GM12878 (cell line): ENCODE results near the gene WDR91. TPM values are rescaled to one million over a fixed set of nuclear protein-coding genes. Genes with fewer than 3 reads are reported as not detected.

Experiments used
- BCL3 ChIP-seq: IDR thresholded peaks from 2 replicates; pipeline ENCODE4 v1.6.1; 2011; ENCODE audit warnings: borderline replicate concordance, low read depth, mild to moderate bottlenecking, moderate library complexity, low read length; ENCODE audit not compliant: insufficient read depth, poor library complexity, severe bottlenecking
- BCLAF1 ChIP-seq: fragments of 450-650 bp; IDR thresholded peaks from 2 replicates; pipeline ENCODE4 v1.6.1; 2017; ENCODE audit warnings: antibody characterized with exemption, mild to moderate bottlenecking, moderate library complexity
- CBX5 ChIP-seq: sonication (generic); IDR thresholded peaks from 2 replicates; pipeline ENCODE4 v1.6.1; 2016; ENCODE audit warnings: low read depth, moderate library complexity, mild to moderate bottlenecking, inconsistent platforms
- CREM ChIP-seq: IDR thresholded peaks from 2 replicates; pipeline ENCODE4 v1.6.1; 2014; ENCODE audit warnings: antibody characterized with exemption, low read depth
- CTCF ChIP-seq, 3 experiments: IDR thresholded peaks in 2 of 3; conservative IDR thresholded peaks in 1 of 3; 2 replicates each; pipeline ENCODE4 v1.5.1; 2011; ENCODE audit warnings: low read depth in 3 of 3, low read length in 3 of 3, mild to moderate bottlenecking in 3 of 3, control low read depth in 2 of 3, moderate library complexity in 2 of 3, inconsistent platforms in 1 of 3, mixed read lengths in 1 of 3; ENCODE audit not compliant: control insufficient read depth in 2 of 3, insufficient read depth in 1 of 3; ENCODE audit errors: extremely low read depth in 1 of 3
- GATAD2B ChIP-seq: fragments of 450-650 bp; conservative IDR thresholded peaks from 2 replicates; pipeline ENCODE4 v1.6.1; 2017; ENCODE audit warnings: low read depth, mild to moderate bottlenecking, moderate library complexity
- IRF3 ChIP-seq: fragments of 450-650 bp; IDR thresholded peaks from 2 replicates; pipeline ENCODE4 v1.6.1; 2014; ENCODE audit warnings: mild to moderate bottlenecking
- JUNB ChIP-seq: IDR thresholded peaks from 2 replicates; pipeline ENCODE4 v1.6.1; 2016; ENCODE audit warnings: antibody characterized with exemption, mild to moderate bottlenecking
- MTA3 ChIP-seq: IDR thresholded peaks from 2 replicates; pipeline ENCODE4 v1.6.1; 2012; ENCODE audit warnings: low read length, inconsistent platforms, borderline replicate concordance
- MYB ChIP-seq: fragments of 150-350 bp; IDR thresholded peaks from 2 replicates; pipeline ENCODE4 v1.6.1; 2014; ENCODE audit warnings: mild to moderate bottlenecking, low read depth, low read length, borderline replicate concordance
- NRF1 ChIP-seq: conservative IDR thresholded peaks from 2 replicates; pipeline ENCODE4 v1.6.1; 2011; ENCODE audit warnings: mild to moderate bottlenecking, low read depth, low read length, improper control_type of control experiment
- POLR2A ChIP-seq: IDR thresholded peaks from 2 replicates; pipeline ENCODE4 v1.6.1; 2011; ENCODE audit warnings: low read depth, mild to moderate bottlenecking, low read length
- RCOR1 ChIP-seq: conservative IDR thresholded peaks from 2 replicates; pipeline ENCODE4 v1.6.1; 2012; ENCODE audit warnings: low read depth, low read length, improper control_type of control experiment
- SMAD1 ChIP-seq: fragments of 450-650 bp; IDR thresholded peaks from 2 replicates; pipeline ENCODE4 v1.6.1; 2018; ENCODE audit warnings: mild to moderate bottlenecking, low read depth; ENCODE audit not compliant: partially characterized antibody
- SMAD5 ChIP-seq: IDR thresholded peaks from 2 replicates; pipeline ENCODE4 v1.6.1; 2016; ENCODE audit warnings: antibody characterized with exemption, low read depth
- SPI1 ChIP-seq: IDR thresholded peaks from 2 replicates; pipeline ENCODE4 v1.6.1; 2011; ENCODE audit warnings: low read depth, mild to moderate bottlenecking, low read length, moderate library complexity, borderline replicate concordance; ENCODE audit not compliant: insufficient read depth
- SREBF2 ChIP-seq: IDR thresholded peaks from 2 replicates; pipeline ENCODE4 v1.6.1; 2012; ENCODE audit warnings: mild to moderate bottlenecking, low read length
- STAT3 ChIP-seq: IDR thresholded peaks from 2 replicates; pipeline ENCODE4 v1.6.1; 2011; ENCODE audit warnings: low read depth, low read length, improper control_type of control experiment
- SUZ12 ChIP-seq: fragments of 200-600 bp; sonication (generic); IDR thresholded peaks from one replicate; pipeline ENCODE4 v1.6.1; 2018; ENCODE audit warnings: antibody characterized with exemption, mild to moderate bottlenecking; ENCODE audit not compliant: unreplicated experiment
- ZBED1 ChIP-seq: IDR thresholded peaks from 2 replicates; pipeline ENCODE4 v1.6.1; 2016; ENCODE audit warnings: borderline replicate concordance
- ZNF217 ChIP-seq: fragments of 450-650 bp; IDR thresholded peaks from 2 replicates; pipeline ENCODE4 v1.6.1; 2017; ENCODE audit warnings: antibody characterized with exemption, mild to moderate bottlenecking
- polyA plus RNA-seq, 11 experiments: library from polyadenylated mRNA; depleted of rRNA in 4 of 11; unstranded in 6 of 11; stranded (reverse) in 5 of 11; fragments of >200 nt; fragmentation: Nextera tagmentation in 4 of 11; fragmentation: Illumina TruSeq in 1 of 11; extraction: Ambion mirVana in 4 of 11; extraction: Trizol in 1 of 11; gene quantifications; 1 replicate in 1 of 11; 2 replicates in 10 of 11; pipeline versions ENCODE4 v1.2.1 to v1.2.3, GENCODE V29; 2011 to 2016; ENCODE audit warnings: inconsistent platforms in 2 of 11, missing spikeins in 2 of 11, low read depth in 1 of 11
- total RNA-seq, 4 experiments: library from RNA; depleted of rRNA in 3 of 4; stranded (reverse); fragments of >200 nt in 3 of 4; fragmentation: Illumina TruSeq in 1 of 4; extraction: Trizol in 1 of 4; gene quantifications; 2 replicates each; pipeline versions ENCODE4 v1.2.1 to v1.2.3, GENCODE V29; 2013 to 2021

WDR91 gene
- total and polyA plus RNA-seq, 10 of the 15 experiments (the other 5 are each of a cell fraction or from before 2014, with no cell fraction given), result 7.6 to 83.3 (median 16.5) TPM

- TF ChIP-seq SUZ12 (no peak), SREBF2 (no peak), IRF3 (no peak), SPI1 (peak; percentile 60; the same call in 1 of the 2 replicates), CBX5 (no peak), ZBED1 (no peak), POLR2A (peak; percentile 82), BCL3 (no peak), STAT3 (peak; percentile 100), GATAD2B (no peak; the same call in 1 of the 2 replicates), NRF1 (no peak), SMAD5 (0 out of 2 replicates have a peak, but pooled peaks have one; percentile 22), CREM (peak; percentile 80), MYB (no peak), MTA3 (no peak), CTCF (IDR thresholded peaks at IDR 0.05 in 2 of 3, conservative IDR thresholded peaks at IDR 0.05 in 1 of 3; ENCODE audit: control insufficient read depth in 2 of 3, extremely low read depth in 1 of 3, insufficient read depth in 1 of 3, low read depth in 3 of 3, low read length in 3 of 3) (no peak), ZNF217 (no peak), SMAD1 (peak; percentile 57), RCOR1 (0 out of 2 replicates have a peak, but pooled peaks have one; percentile 10), BCLAF1 (no peak), JUNB (peak; percentile 74)
Observed at GRCh38 chr7:135147899-135148721, 63.2 kb downstream of the WDR91 start, which contains the start of gene TMEM140 (continued).
